HG03196 (cell line): Measurements from ENCODE around the gene CFAP157.
"Not testable (repeated sequence)": the region's sequence is repeated elsewhere in the genome, so short reads cannot be mapped to it uniquely, and the experiment has no call there.

Source experiments
- ATAC-seq: cut with Tn5 transposase; IDR thresholded peaks from one replicate; pipeline ENCODE4 v1.9.1; 2021; ENCODE audit not compliant: unreplicated experiment

CFAP157 gene

GRCh38 chr9:127734747-127735529 is 28.1 kb downstream of the CFAP157 start, which contains the start of gene TOR2A:
TOR2A (minus strand) TSS chr9:127735294; CDS start chr9:127735270, 24 bp downstream.
- peak; percentile 84 for ATAC-seq

DNA sequence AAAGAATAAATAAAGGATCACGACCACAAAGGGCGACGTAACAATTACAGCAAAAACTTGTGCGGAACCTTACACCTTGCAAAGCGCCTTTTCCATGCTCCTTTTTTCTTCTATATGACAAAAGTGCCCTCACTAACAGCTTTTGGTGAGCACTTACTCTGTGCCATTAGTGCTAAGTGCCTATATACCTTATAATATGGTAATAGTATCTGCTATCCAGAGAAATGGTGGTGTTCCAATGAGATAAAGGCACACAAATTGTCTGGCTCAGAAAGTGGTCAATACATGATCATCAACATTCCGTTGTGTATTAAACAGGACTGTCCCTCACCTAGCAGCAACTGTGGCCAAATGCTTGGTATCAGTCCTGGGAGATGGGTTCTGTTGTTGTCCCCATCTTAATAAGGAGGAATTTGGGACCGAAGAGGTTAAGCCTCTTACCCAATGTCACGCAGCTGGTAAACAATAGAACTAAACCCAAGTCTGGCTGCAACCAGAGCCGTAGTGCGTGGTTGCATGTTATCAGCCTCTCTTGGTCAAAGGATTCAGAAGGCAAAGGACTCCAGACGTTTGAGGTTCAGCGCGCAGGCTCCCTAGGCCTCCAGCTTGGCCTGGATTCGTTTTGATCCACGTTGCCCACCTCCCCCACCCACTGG is 28.9 kb downstream of the CFAP157 start:
- ATAC-seq = no peak

DNA sequence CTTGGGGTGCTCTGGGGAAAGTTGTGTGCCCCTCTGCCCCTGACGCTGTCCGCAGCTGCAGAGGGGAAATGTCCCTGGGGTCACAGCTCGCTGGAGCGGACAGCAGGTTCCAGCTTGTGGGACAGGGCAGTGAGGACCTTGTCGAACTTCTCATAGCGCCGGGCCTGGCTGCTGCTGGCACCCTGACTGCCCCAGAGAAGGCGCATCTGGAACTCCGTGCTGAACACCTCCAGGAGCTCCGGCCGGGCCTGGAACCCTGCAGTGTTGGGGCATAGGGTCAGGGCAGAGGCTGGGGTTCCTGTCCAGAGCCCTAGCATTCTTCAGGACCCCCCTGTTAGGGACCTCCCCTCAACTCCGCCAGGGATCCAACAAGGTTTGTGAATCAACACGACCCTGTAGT is 31.9 kb downstream of the CFAP157 start:
- no peak for ATAC-seq

- no peak for ATAC-seq
Measured at GRCh38 chr9:127739614-127740330, 33.0 kb downstream of the CFAP157 start.

DNA sequence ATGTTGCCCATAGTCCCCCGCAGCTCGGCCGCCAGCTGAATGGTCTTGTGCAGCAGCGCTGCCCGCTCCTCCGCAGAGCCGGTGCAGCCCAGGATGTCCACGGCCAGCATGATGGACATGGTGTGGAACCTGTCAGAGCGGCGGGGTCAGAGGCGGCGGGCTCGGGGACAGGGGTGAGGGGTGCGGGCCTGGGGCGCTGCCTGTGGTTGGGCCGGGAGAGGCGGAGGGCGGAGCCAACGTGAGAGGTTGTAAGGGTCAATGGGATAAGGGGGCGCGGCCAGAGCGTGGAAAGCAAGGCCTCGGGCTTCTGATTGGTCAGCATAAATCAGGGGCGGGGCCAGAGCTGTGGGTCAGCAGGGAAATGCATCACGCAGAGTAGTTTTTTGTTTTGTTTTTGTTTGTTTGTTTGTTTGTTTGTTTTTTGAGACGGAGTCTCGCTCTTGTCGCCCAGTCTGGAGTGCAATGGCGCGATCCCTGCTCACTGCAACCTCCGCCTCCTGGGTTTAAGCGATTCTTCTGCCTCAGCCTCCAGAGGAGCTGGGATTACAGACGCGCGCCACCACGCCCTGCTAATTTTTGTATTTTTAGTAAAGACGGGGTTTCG is 35.1 kb downstream of the CFAP157 start:
- ATAC-seq = no peak

GRCh38 chr9:127742435-127743088 is 35.8 kb downstream of the CFAP157 start:
- ATAC-seq = no peak

- no peak for ATAC-seq
Measured at GRCh38 chr9:127744398-127745110, 37.8 kb downstream of the CFAP157 start.

DNA sequence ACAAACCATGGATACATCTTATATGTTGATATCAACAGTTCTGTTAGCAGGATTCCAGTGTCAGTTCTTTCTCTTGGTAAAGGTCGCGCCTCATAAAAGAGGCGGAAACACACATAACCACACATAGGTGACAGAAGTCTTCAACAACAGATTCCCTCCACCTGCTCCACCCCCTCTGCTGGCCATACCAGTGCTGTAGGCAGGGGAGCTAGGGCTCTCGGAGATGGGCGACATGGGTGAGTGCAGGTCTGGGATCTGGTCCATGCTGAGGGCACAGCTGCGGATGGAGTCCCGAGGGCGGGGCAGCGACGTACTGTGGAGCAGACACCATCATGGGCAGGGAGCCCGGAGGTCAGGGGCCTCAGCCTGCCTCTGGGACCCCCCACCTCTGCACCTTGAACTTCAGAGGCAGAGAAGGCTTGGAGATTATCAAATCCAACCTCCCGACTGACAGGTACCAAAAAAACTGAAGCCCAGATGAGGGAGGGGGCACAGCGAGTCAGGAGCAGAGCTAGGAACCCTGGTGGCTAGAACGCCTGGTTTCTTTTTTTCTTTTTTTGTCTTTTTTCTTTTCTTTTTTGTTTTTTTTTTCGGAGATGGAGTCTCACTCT is 40.3 kb downstream of the CFAP157 start:
- ATAC-seq = no peak

GRCh38 chr9:127749090-127749787 is 42.5 kb downstream of the CFAP157 start:
- ATAC-seq = no peak

DNA sequence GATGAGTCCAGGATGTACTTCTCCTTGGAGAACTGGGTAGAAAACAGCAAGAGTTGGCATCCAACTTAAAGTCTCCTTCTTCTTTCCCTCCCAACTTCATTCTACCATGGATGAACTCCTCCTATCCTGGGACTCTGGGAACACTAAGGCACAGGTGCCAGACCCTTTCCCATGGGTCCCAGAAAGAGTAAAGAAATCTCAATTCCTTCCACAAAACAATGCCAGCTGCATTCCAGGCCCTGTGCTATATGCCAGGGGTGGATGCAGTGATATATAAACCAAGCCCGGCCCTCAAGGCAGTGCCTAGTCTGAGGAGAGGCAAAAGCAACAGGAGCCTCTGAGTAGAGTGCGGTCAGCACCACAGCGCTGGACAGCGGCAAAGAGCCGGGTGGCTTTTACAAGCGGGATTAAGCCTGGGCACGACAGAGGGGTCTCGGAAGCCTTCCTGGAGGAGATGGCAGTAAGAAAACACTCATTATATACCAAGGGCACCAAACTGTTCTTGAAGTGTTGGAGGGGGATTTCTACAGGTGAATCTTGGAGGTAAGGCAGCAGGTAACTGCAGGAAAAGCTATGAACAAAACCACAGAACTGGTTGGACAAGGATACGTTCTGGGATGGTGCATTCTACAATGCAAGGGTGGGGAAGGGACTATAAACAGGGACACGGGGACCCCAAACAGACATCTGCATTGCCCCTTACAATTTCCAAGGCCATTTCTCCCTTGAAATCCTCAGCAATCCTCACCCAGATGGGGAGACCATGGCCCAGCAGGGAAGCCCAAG is 44.7 kb downstream of the CFAP157 start:
- no peak for ATAC-seq

- no peak for ATAC-seq
Measured at GRCh38 chr9:127753148-127753547, 46.4 kb downstream of the CFAP157 start.

DNA sequence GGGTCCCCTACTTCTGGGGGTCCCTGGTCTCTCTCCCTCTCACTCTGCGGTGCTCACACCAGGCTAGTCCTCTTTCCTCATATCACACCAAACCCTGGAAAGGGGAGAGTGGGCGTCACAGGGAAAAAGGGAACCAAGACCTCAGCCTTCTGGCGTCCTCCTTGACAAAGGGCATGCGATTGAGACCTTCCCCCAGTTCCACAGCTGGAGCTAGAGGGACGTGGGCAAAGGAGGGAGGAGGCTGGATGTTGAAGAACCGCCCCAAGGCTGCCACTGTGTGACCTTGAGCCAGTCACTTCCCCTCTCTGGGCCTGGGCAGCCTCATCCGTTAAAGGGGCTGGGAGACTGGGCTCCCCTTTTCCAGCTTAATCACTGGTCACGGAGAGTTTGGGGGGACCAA is 46.8 kb downstream of the CFAP157 start:
- ATAC-seq = no peak

DNA sequence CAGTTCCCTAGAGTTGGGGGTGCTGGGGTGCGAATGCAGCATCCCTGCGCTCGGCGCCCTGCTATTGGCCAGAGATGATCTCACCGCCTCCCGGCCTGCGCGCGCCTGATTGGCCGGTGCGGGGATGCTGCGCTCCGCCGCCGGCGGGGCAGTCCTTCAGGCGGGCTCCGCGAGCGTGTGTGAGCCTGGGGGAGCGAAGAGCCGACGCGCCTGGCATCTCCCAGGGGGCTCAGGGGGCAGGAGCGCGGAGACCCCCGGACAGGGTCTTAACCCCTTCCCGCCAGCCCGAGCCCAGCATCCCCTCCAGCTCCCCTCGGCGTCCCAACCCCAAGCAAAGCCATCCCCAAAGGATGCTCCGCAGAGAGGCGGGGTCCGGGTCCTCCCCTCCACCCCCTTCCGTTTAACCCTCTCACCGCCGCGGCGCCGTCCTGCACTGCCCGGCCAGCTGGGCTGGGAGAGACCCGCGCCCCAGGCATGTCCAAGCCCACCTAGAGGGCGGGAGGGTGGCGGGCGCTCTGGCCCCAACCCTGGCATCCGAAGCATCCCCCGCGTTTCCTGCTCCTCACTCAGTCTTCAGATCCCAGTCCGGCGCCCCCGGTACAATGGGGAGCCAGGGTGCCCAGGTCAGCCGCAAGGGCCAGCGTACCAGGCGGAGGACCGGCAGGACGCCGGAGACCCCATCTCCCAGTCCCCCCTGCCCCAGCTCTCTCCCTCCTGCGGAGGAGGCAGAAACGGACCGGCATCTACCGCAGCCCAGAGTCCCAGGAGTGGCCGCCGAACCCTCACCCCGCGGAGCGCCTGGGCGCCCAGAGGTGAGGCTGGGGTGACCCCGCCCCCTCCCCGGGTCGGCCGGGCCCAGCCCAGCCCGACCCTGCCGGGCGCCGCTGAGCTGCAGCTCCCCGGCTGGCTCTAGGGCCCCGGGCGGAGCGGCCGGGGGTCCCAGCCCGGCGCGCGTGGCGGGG is 47.6 kb downstream of the CFAP157 start:
- no peak for ATAC-seq

DNA sequence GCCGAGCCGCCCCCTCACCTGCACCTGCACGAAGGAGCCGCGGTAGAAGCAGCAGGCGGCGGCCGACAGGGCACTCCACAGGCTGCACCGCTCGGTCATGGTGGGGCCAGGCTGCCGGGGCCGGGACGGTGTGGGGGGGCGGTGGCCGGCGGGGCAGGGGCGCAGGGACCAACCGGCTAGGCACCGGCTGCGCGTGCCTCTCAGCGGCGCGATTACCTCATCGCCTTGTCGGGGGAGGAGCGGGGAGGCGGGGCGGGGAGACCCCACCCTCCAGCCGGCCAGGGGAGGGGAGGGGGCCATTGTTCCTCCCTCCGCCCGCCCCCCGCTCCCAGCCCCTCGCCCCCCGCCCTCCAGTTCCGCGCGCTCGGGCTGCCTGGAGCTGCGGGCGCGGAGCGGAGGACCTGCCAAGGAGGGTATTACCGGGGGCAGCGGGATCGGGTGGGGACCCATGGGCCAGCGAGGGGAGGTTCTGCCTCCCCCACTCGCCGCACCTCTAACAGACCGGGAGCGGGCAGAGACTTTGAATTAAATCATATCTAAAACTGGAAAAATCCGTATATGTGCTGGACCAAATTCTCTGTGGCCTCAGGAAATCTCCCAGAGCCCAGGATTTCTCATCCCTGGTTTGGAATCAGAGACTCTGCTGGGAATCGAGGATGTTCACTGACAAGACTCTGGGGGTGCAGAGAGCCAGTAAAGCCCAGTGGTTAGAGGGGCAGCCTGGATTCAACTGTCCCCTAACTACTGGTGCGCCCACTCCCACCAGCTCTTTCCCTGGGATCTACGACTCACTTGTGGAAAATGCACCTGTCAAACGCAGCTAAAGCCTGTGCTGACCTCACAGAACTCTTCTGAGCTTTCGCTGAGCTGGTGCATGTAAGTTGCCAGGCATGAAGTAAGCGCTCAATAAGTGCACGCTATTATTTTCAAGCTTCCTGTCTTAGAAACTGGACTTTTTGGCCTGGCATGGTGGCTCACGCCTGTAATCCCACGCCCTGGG is 48.6 kb downstream of the CFAP157 start:
- ATAC-seq = no peak

- no peak for ATAC-seq
Measured at GRCh38 chr9:127756233-127756632, 49.4 kb downstream of the CFAP157 start.

- ATAC-seq = not testable (repeated sequence)
Measured at GRCh38 chr9:127756776-127757175, 50.0 kb downstream of the CFAP157 start.
